HepG2 (cell line): ENCODE results near the gene TBX21. TPM values are rescaled to one million over a fixed set of nuclear protein-coding genes. Genes with fewer than 3 reads are reported as not detected.

Experiments
- ATAC-seq: fragments of 200-7000 bp; cut with Tn5 transposase; 3 replicates; pipeline ENCODE4 v1.9.1; 2020; ENCODE audit warnings: mild to moderate bottlenecking, moderate library complexity
- BruUV-seq: library from RNA; stranded (reverse); fragments of 400-500 nt; replicated peaks from 2 replicates; lab custom pipeline; 2021; lab: Mats Ljungman, UMichigan
- CTCF ChIA-PET: fragments of 300-600 bp; formaldehyde crosslinking; extraction: SDS; loops from one replicate; lab custom pipeline; 2021; ENCODE audit warnings: low total read pairs, inconsistent platforms, low intra/inter-chr PET ratio; lab: Yijun Ruan, JAX
- POLR2A ChIA-PET: fragments of 350-600 bp; sonication (Branson Sonifier 250); formaldehyde crosslinking; loops from one replicate; lab custom pipeline; 2020; ENCODE audit warnings: antibody characterized with exemption, inconsistent platforms; lab: Yijun Ruan, JAX
- DNase-seq: peaks from one replicate; pipeline ENCODE4 v3.0.0-alpha.2; 2015; ENCODE audit warnings: low spot score
- FAIRE-seq: peaks from 3 replicates; lab custom pipeline; 2011; peaks lifted over from hg19 to GRCh38; lab: Jason Lieb, UNC
- H2AFZ ChIP-seq: one replicate; pipeline ENCODE4 v1.6.1; 2011; ENCODE audit warnings: low read length, inconsistent platforms
- H3K27ac ChIP-seq: fragments of 300-600 bp; 3 replicates; pipeline ENCODE4 v1.8.0; 2011; ENCODE audit warnings: mixed run types, mild to moderate bottlenecking, mixed read lengths, low read length, inconsistent platforms; ENCODE audit not compliant: insufficient read depth; ENCODE audit errors: extremely low read length
- H3K27me3 ChIP-seq, 2 experiments: fragments of 200-600 bp in 1 of 2; 2 replicates in 1 of 2; 3 replicates in 1 of 2; pipeline versions ENCODE4 v1.6.0 to v1.8.0; 2011; ENCODE audit warnings: low read length in 2 of 2, mild to moderate bottlenecking in 2 of 2, moderate library complexity in 2 of 2, inconsistent platforms in 1 of 2; ENCODE audit not compliant: insufficient read depth in 2 of 2, control insufficient read depth in 1 of 2
- H3K36me3 ChIP-seq, 2 experiments: fragments of 200-600 bp in 1 of 2; replicated peaks in 1 of 2; 2 replicates in 1 of 2; 3 replicates in 1 of 2; pipeline versions ENCODE4 v1.5.1 to v1.8.0; 2011; ENCODE audit warnings: low read length in 2 of 2, inconsistent platforms in 1 of 2; ENCODE audit not compliant: insufficient read depth in 2 of 2, control insufficient read depth in 1 of 2
- H3K4me1 ChIP-seq: 2 replicates; pipeline ENCODE4 v1.5.1; 2012; ENCODE audit warnings: low read length, inconsistent platforms; ENCODE audit not compliant: insufficient read depth
- H3K4me2 ChIP-seq: 2 replicates; pipeline ENCODE4 v1.6.0; 2011; ENCODE audit warnings: low read depth, low read length, inconsistent platforms
- H3K4me3 ChIP-seq, 3 experiments: fragments of 200-600 bp in 1 of 3; sonication (generic), shearing (Covaris generic) in 1 of 3; replicated peaks in 1 of 3; 2 replicates each; pipeline ENCODE4 v1.5.1; 2011 to 2016; ENCODE audit warnings: low read length in 3 of 3, inconsistent platforms in 2 of 3, low read depth in 2 of 3, mild to moderate bottlenecking in 2 of 3, control low read depth in 1 of 3, mixed read lengths in 1 of 3; ENCODE audit not compliant: insufficient read depth in 1 of 3
- H3K79me2 ChIP-seq: one replicate; pipeline ENCODE4 v1.6.1; 2011; ENCODE audit warnings: low read length, inconsistent platforms; ENCODE audit not compliant: insufficient read depth
- H3K9ac ChIP-seq: 2 replicates; pipeline ENCODE4 v1.6.0; 2011; ENCODE audit warnings: mild to moderate bottlenecking, low read depth, low read length, inconsistent platforms; ENCODE audit not compliant: insufficient read depth
- H3K9me3 ChIP-seq: 2 replicates; pipeline ENCODE4 v1.5.1; 2012; ENCODE audit warnings: mild to moderate bottlenecking, low read length
- H4K20me1 ChIP-seq: 2 replicates; pipeline ENCODE4 v1.6.0; 2011; ENCODE audit warnings: inconsistent platforms, mild to moderate bottlenecking, low read length, moderate library complexity; ENCODE audit not compliant: insufficient read depth
- E2F1 ChIP-seq: sonication (generic); formaldehyde crosslinking; IDR thresholded peaks from 2 replicates; pipeline ENCODE4 v1.5.0; 2020; ENCODE audit warnings: missing genetic modification reagents
- FUBP1 ChIP-seq: sonication (generic); formaldehyde crosslinking; IDR thresholded peaks from 2 replicates; pipeline ENCODE4 v1.5.1; 2020; ENCODE audit warnings: missing genetic modification reagents, mild to moderate bottlenecking, borderline replicate concordance
- KDM1A ChIP-seq: IDR thresholded peaks from 2 replicates; pipeline ENCODE4 v1.6.1; 2016; ENCODE audit warnings: missing compliant biosample characterization
- MLXIP ChIP-seq: sonication (generic); formaldehyde crosslinking; IDR thresholded peaks from 2 replicates; pipeline ENCODE4 v1.9.0; 2021; ENCODE audit warnings: missing genetic modification reagents, borderline replicate concordance
- PBX3 ChIP-seq: sonication (generic); formaldehyde crosslinking; IDR thresholded peaks from 2 replicates; pipeline ENCODE4 v1.8.1; 2023; ENCODE audit warnings: missing genetic modification reagents, inconsistent platforms, borderline replicate concordance
- POLR2A ChIP-seq, 2 experiments: IDR thresholded peaks; 2 replicates each; pipeline ENCODE4 v1.6.1; 2011; ENCODE audit warnings: low read depth in 2 of 2, low read length in 2 of 2, mild to moderate bottlenecking in 1 of 2, moderate library complexity in 1 of 2; ENCODE audit not compliant: insufficient read depth in 1 of 2
- RARG ChIP-seq: sonication (generic); formaldehyde crosslinking; IDR thresholded peaks from 2 replicates; pipeline ENCODE4 v1.4.0; 2020; ENCODE audit warnings: low read depth, mild to moderate bottlenecking, missing genetic modification reagents
- RFX1 ChIP-seq: fragments of 450-650 bp; IDR thresholded peaks from 2 replicates; pipeline ENCODE4 v1.6.1; 2017
- ZBTB1 ChIP-seq: sonication (generic); formaldehyde crosslinking; IDR thresholded peaks from 2 replicates; pipeline ENCODE4 v1.4.0; 2020; ENCODE audit warnings: missing genetic modification reagents, borderline replicate concordance
- ZBTB43 ChIP-seq: sonication (generic); formaldehyde crosslinking; conservative IDR thresholded peaks from 2 replicates; pipeline ENCODE4 v1.4.0; 2020; ENCODE audit warnings: missing genetic modification reagents
- ZNF256 ChIP-seq: sonication (generic); formaldehyde crosslinking; conservative IDR thresholded peaks from 2 replicates; pipeline ENCODE4 v1.4.0; 2020; ENCODE audit warnings: missing genetic modification reagents
- ZNF263 ChIP-seq: sonication (generic); formaldehyde crosslinking; IDR thresholded peaks from 2 replicates; pipeline ENCODE4 v1.4.0; 2020; ENCODE audit warnings: missing genetic modification reagents
- ZNF350 ChIP-seq: sonication (generic); formaldehyde crosslinking; IDR thresholded peaks from 2 replicates; pipeline ENCODE4 v1.4.0; 2020; ENCODE audit warnings: mild to moderate bottlenecking, low read depth, missing genetic modification reagents, borderline replicate concordance
- ZNF460 ChIP-seq: sonication (generic); formaldehyde crosslinking; IDR thresholded peaks from 2 replicates; pipeline ENCODE4 v1.5.1; 2020; ENCODE audit warnings: missing genetic modification reagents, mild to moderate bottlenecking, borderline replicate concordance
- ZNF788 ChIP-seq: sonication (generic); formaldehyde crosslinking; IDR thresholded peaks from 2 replicates; pipeline ENCODE4 v1.5.0; 2020; ENCODE audit warnings: mild to moderate bottlenecking, missing genetic modification reagents, borderline replicate concordance
- WGBS: methylation state at CpG from one replicate; pipeline ENCODE4 v1.1.6; 2017; ENCODE audit warnings: low lambda C conversion rate; 5-methylcytosine and 5-hydroxymethylcytosine counted together
- in situ Hi-C: cut with HindIII; loops from 2 replicates; pipeline ENCODE4 v1.10.0; 2017; ENCODE audit warnings: low pct_unique_long_range_greater_than_20kb; ENCODE audit not compliant: extremely low pct_ligation_motif_present
- intact Hi-C: fragments of 100-400 bp; cut with micrococcal nuclease; formaldehyde crosslinking; loops from one replicate; pipeline ENCODE4 v1.10.0; 2022; ENCODE audit not compliant: unreplicated experiment
- polyA plus RNA-seq, 8 experiments: library from polyadenylated mRNA; depleted of rRNA in 3 of 8; stranded (reverse) in 7 of 8; unstranded in 1 of 8; fragments of >200 nt; fragmentation: Illumina TruSeq in 4 of 8; extraction: Trizol in 4 of 8; gene quantifications; 2 replicates each; pipeline versions ENCODE4 v1.2.1 to v1.2.3, GENCODE V29; 2011 to 2016; ENCODE audit warnings: low read depth in 4 of 8, missing spikeins in 1 of 8, mixed read lengths in 1 of 8; ENCODE audit not compliant: insufficient read depth in 1 of 8
- total RNA-seq, 5 experiments: library from RNA; depleted of rRNA; stranded (reverse); fragments of >200 nt; fragmentation: Illumina TruSeq; extraction: Trizol; gene quantifications; 2 replicates each; pipeline ENCODE4 v1.2.3, GENCODE V29; 2016; ENCODE audit warnings: low read depth in 1 of 5

Gene TBX21
- total and polyA plus RNA-seq, 2 of the 13 experiments (the other 11 are each of a cell fraction or from before 2014, with no cell fraction given), result not detected

GRCh38 chr17:47721725-47722124 is 11.3 kb upstream of the TBX21 start (continued):
- TF ChIP-seq ZBTB43 (CRISPR knock-in tag) (no peak), FUBP1 (CRISPR knock-in tag) (no peak), POLR2A (IDR thresholded peaks at IDR 0.05; ENCODE audit: insufficient read depth in 1 of 2, low read depth in 2 of 2, low read length in 2 of 2) (no peak), ZNF788 (CRISPR knock-in tag) (no peak), KDM1A (CRISPR knock-in tag) (no peak), PBX3 (CRISPR knock-in tag) (no peak)

GRCh38 chr17:47724705-47725104 is 8.3 kb upstream of the TBX21 start:
- no peak for FAIRE-seq
- H3K36me3 ChIP-seq, result no peaks in the 10 kb centered on the region
- no peaks in the 10 kb centered on the region; the same call in 1 of the 2 replicates for H4K20me1 ChIP-seq
- H3K4me1 ChIP-seq, result 0 out of 2 replicates have a peak, but pooled peaks cover 9% of the 10 kb centered on the region
- CTCF ChIA-PET, result no interaction called here
- no peaks in the 10 kb centered on the region for H3K79me2 ChIP-seq
- POLR2A ChIA-PET, result no interaction called here
- no peak overlapping the region for H3K4me3 ChIP-seq
- WGBS, result 22% methylated on average over 2 of the region's 2 CpGs
- intact Hi-C loops (no loop called here), in situ Hi-C loops (no loop called here)
- ATAC-seq, result no peak
- H3K9me3 ChIP-seq, result no peaks in the 10 kb centered on the region
- H3K27me3 ChIP-seq, result peaks cover 30 to 95% of the 10 kb centered on the region in 2 experiments
- H2AFZ ChIP-seq, result no peak overlapping the region
- DNase-seq, result no peak
- no peak overlapping the region for H3K27ac ChIP-seq
- H3K9ac ChIP-seq, result no peak overlapping the region
- no TSS peak for BruUV-seq
- H3K4me2 ChIP-seq, result no peak overlapping the region
- no peak for TF ChIP-seq ZNF263 (CRISPR knock-in tag)
- TF ChIP-seq RARG (CRISPR knock-in tag), result no peak
- no peak for TF ChIP-seq ZNF460 (CRISPR knock-in tag)
- no peak for TF ChIP-seq ZNF256 (CRISPR knock-in tag)
- TF ChIP-seq ZBTB1 (CRISPR knock-in tag), result no peak
- no peak for TF ChIP-seq RFX1
- TF ChIP-seq E2F1 (CRISPR knock-in tag), result no peak
- TF ChIP-seq ZNF350 (CRISPR knock-in tag), result no peak
- TF ChIP-seq MLXIP, result no peak
